HG03521 (cell line): ENCODE results near the gene MRPL24.

Experiments used
- ATAC-seq: cut with Tn5 transposase; IDR thresholded peaks from one replicate; pipeline ENCODE4 v1.9.1; 2021; ENCODE audit warnings: mild to moderate bottlenecking, moderate library complexity; ENCODE audit not compliant: unreplicated experiment

MRPL24 gene

GRCh38 chr1:156744344-156744743 lies 3.5 kb upstream of the MRPL24 start:
- ATAC-seq: no peak

GRCh38 chr1:156743367-156744302 lies 2.7 kb upstream of the MRPL24 start:
- ATAC-seq: no peak

DNA sequence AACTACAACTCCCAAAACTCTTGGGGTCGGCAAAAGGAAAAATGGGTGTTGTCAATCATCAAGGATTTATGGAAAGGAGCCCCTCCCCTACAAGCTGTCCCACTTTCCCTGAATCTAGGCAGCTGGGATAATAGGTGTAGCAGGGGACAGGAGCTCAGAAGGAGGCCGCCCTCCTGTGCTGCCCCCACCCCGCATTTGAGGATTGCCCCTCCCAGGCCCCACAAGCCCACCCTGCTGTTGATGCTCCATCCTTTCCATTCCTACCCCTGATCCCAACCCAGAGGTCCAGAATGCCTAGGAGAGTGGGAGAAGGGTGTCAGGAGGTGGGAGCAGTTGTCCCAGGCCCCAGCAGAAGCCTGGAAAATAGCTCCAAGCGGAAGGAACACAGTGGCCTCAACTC lies 1.9 kb upstream of the MRPL24 start:
- no peak for ATAC-seq

GRCh38 chr1:156742017-156742416 lies 1.1 kb upstream of the MRPL24 start:
- no peak for ATAC-seq

DNA sequence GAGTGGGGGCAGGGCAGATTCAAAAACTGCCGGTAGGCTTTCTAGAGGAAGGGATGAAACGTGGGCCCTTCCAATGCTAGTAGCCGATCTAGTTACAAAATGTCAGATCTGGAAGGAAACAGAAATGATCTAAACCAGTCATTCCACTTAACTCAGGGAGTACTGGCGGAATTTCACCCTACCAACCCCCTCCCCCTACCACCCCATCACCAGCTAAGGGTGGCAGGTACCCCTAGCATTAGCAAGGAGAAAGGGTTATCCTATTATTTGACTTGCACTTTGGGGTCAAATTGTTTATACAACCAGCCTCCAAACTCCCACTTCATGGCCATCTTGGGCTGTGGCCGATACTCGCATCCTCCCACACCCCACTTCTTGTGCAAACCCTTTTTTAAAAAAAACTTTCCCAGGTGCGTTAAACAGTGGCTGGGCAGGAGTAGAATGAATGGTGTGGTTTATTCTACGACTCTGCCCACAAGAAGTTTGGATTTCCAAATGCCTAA lies 644 bp upstream of the MRPL24 start:
- ATAC-seq: peak; percentile 1

DNA sequence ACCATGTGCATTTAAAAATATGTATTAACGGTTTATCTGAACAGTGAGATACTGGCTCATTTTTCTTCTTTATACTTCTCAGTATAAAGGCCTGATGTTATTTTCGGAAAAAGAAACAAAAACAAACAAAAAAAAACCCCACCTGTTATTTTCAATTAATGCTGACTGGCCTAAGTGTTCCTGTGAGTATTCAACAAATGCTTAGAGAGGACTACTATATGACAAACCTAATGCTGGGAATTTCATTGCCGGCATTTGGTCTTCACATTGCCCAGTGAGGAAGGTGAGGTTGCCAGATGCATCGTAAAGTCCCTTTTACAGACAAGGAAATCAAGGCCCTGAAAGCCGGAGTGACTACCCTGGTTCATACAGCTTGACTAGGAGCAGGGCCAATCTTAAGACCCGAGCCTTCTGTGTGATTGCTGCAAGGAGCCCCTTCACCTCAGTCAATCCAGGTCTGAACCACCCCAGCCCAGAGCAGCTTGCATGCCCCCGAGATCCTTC lies 599 bp downstream of the MRPL24 start:
- peak; percentile 4 for ATAC-seq

GRCh38 chr1:156738916-156739315 lies 2.0 kb downstream of the MRPL24 start:
- no peak for ATAC-seq

DNA sequence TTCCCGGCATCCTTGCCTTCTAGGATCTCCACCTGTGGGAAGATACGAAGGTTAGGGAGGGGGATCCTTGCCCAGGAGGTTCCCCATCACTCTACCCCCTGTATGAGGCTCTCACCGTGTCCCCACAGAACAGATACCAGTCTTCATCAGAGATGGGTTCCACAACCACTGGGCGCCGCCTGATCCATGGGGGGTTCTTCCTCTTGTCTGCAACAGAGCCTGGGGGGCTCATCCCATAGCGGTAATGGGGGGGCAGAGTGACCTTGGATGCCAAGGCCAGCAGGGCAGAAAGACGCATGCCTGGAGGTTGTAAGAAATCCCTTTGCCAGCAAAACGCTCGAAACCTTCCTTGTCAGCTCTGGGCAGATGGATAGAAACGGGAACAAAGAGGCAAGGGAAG lies 2.5 kb downstream of the MRPL24 start:
- ATAC-seq: no peak

DNA sequence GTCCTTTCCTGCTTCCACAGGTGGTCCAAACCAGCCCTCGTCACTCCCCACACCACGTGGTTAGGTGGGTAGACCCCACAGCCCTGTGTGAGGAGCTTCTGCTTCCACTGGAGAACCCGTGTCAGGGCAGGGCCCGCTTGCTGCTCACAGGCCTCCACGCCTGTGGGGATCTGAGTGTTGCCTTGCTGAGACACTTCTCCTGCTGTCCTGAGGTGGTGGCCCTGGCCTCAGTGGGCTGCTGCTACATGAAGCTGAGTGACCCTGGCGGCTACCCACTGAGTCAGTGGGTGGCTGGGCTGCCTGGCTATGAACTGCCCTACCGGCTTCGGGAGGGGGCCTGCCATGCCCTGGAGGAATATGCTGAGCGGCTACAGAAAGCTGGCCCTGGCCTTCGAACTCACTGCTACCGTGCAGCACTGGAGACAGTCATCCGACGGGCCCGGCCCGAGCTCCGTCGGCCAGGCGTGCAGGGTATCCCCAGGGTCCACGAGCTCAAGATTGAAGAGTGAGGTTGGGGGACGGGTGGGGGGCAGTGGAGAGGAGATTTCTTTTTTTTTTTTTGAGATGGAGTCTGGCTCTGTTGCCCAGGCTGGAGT lies 6.8 kb downstream of the MRPL24 start:
- ATAC-seq: no peak

GRCh38 chr1:156728599-156729462 lies 12.1 kb downstream of the MRPL24 start, which contains the start of gene ISG20L2:
ISG20L2 (minus strand) TSS chr1:156728766; CDS start chr1:156727652, 1,114 bp downstream.
- peak; percentile 90 for ATAC-seq

- peak; percentile 62 for ATAC-seq
Observed at GRCh38 chr1:156727926-156728598, 12.8 kb downstream of the MRPL24 start, which contains the start of gene METTL25B. METTL25B (plus strand) TSS chr1:156728469; CDS start chr1:156729105, 636 bp downstream.

- ATAC-seq: no peak
Observed at GRCh38 chr1:156727492-156727891, 13.4 kb downstream of the MRPL24 start.

DNA sequence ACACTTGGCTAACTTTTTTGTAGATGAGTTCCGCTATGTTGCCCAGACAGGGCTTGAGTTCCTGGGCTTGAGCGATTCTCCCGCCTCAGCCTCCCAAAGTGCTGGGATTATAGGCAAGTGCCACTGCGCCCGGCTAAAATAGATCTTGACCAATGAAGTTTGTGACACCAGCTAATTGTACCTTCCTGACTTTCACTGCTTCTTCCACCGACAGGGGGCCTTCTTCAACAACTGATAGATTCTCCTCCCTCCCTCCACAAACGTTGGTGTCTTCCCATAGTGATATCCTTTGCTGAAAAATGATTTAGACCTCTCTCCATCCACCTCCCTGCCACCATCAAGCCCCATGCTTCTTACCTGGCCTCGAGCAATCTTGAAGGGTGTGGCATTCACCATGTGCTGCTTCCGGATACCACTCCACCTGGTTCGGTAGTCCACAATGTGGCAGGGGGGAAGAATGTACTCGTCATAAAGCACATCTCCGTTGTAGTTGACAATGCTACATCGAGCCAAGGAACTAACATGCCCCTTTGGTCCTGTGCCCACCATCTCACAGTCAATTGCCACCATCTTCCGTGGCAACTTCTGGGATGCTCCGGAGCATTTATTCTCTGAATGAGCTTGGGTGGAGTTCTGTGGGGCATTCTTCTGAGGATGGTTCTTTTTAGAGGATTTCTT lies 14.2 kb downstream of the MRPL24 start:
- no peak for ATAC-seq

GRCh38 chr1:156725683-156726280 lies 15.1 kb downstream of the MRPL24 start:
- no peak for ATAC-seq

- ATAC-seq: no peak
Observed at GRCh38 chr1:156721535-156721934, 19.4 kb downstream of the MRPL24 start.

DNA sequence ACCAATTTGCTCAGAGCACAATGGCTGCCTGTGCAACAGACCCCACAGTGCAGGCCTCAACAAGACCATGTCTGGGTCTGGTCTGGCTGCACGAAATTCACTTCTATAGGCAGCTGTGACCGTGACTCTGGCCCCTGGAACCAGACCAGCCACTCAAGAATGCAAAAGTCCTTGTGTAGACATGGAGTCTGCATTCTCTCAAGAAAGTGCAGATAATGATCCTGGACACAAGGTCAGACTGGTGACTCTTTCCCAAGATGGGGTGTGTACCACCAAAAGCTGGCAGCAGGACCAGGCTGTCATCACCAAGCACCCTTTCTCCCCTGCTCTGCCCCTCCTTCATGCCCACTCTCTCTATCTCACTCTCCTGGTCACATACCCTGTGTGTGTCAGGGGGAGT lies 19.8 kb downstream of the MRPL24 start:
- no peak for ATAC-seq

- no peak for ATAC-seq
Observed at GRCh38 chr1:156717351-156717750, 23.5 kb downstream of the MRPL24 start.

DNA sequence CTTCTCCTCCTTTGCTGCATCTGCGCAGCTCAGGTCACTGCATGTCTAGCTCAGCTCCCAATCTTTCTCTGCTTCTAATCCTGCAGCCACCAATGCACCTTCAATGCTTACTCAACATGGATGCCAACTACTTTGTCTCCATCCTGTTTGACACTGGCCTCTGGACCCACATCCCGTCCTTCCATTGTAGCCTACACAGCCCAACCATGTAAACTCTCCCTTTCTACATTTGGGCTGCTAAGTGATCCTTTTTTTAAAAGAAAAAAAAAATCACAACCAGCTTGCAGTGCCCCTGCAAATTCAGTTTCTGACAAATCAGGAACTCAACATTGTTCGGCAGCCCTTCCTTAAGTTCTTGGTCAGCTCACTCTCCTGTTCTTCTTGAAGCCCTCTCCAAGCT lies 26.1 kb downstream of the MRPL24 start:
- ATAC-seq: no peak

DNA sequence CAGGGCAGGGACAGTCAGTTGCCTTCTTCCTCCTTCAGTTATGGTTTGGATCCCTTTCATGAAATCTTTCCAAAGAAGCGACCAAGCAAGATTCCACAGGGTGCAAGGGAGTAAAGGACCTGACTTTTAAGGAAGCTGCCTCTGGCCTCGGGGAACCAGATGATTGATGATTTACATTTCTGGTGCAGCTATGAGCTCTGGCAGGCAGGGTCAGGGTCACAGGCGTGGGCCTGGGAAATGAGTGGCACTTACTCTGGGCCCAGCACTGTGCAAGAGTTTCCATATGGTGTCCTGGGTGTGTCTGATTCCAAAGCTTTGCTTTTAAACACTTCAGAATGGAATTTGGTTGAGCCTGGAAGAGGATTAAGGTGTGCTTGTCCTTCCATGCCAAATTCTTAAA lies 28.3 kb downstream of the MRPL24 start:
- no peak for ATAC-seq
